Prostate gland (tissue), 2 donors: ENCODE data around the gene CLVS2.

Experiments
- POLR2A ChIP-seq: fragments of 450-650 bp; IDR thresholded peaks from one replicate; pipeline ENCODE4 v1.6.1; 2016; ENCODE audit warnings: antibody characterized with exemption, mild to moderate bottlenecking
- POLR2AphosphoS5 ChIP-seq: sonication (generic); formaldehyde crosslinking; IDR thresholded peaks from one replicate; pipeline ENCODE4 v1.6.1; 2017; ENCODE audit warnings: antibody characterized with exemption
- TF ChIP-seq, protein P1 (sequence below), 4 experiments: fragments of 200-600 bp in 2 of 4; fragments of 450-650 bp in 2 of 4; sonication (generic) in 2 of 4; IDR thresholded peaks; 1 replicate in 3 of 4; 2 replicates in 1 of 4; pipeline ENCODE4 v1.5.1; 2016 to 2019; ENCODE audit warnings: antibody characterized with exemption in 4 of 4, mild to moderate bottlenecking in 2 of 4, moderate library complexity in 2 of 4

GRCh38 chr6:123116370-123116769, 120.3 kb downstream of the CLVS2 start:
- TF ChIP-seq, protein P1, sequence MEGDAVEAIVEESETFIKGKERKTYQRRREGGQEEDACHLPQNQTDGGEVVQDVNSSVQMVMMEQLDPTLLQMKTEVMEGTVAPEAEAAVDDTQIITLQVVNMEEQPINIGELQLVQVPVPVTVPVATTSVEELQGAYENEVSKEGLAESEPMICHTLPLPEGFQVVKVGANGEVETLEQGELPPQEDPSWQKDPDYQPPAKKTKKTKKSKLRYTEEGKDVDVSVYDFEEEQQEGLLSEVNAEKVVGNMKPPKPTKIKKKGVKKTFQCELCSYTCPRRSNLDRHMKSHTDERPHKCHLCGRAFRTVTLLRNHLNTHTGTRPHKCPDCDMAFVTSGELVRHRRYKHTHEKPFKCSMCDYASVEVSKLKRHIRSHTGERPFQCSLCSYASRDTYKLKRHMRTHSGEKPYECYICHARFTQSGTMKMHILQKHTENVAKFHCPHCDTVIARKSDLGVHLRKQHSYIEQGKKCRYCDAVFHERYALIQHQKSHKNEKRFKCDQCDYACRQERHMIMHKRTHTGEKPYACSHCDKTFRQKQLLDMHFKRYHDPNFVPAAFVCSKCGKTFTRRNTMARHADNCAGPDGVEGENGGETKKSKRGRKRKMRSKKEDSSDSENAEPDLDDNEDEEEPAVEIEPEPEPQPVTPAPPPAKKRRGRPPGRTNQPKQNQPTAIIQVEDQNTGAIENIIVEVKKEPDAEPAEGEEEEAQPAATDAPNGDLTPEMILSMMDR (IDR thresholded peaks at IDR 0.05), result no peak
- TF ChIP-seq POLR2AphosphoS5 (no peak), POLR2A (no peak)
